Osteocyte (in vitro differentiated cells): ENCODE results near the gene MRFAP1L1. TPM values are rescaled to one million over a fixed set of nuclear protein-coding genes. Genes with fewer than 3 reads are reported as not detected.
"Not testable (repeated sequence)": the region's sequence is repeated elsewhere in the genome, so short reads cannot be mapped to it uniquely, and the experiment has no call there.

Experiments
- DNase-seq: peaks from one replicate; pipeline ENCODE4 v3.0.0; 2021; ENCODE audit warnings: mixed read lengths; ENCODE audit not compliant: unreplicated experiment; ENCODE audit errors: extremely low spot score
- H3K27ac Mint-ChIP-seq: one replicate; pipeline ENCODE4 v1.8.0; 2021; ENCODE audit warnings: mild to moderate bottlenecking, mixed read lengths; ENCODE audit not compliant: unreplicated experiment
- H3K27me3 Mint-ChIP-seq: one replicate; pipeline ENCODE4 v1.8.0; 2021; ENCODE audit warnings: mixed read lengths; ENCODE audit not compliant: unreplicated experiment
- H3K36me3 Mint-ChIP-seq: one replicate; pipeline ENCODE4 v1.8.0; 2021; ENCODE audit warnings: mixed read lengths; ENCODE audit not compliant: unreplicated experiment
- H3K4me1 Mint-ChIP-seq: one replicate; pipeline ENCODE4 v1.8.0; 2021; ENCODE audit warnings: mixed read lengths; ENCODE audit not compliant: unreplicated experiment
- H3K4me3 Mint-ChIP-seq: one replicate; pipeline ENCODE4 v1.8.0; 2021; ENCODE audit warnings: mild to moderate bottlenecking, moderate library complexity, mixed read lengths; ENCODE audit not compliant: unreplicated experiment
- H3K9me3 Mint-ChIP-seq: one replicate; pipeline ENCODE4 v1.8.0; 2021; ENCODE audit warnings: mixed read lengths; ENCODE audit not compliant: unreplicated experiment
- total RNA-seq: library from RNA; stranded (reverse); gene quantifications from 2 replicates; pipeline ENCODE4 v1.2.1, GENCODE V29; 2021
- TF ChIP-seq, protein P1 (sequence below): fragments of 200-600 bp; sonication (generic); IDR thresholded peaks from 2 replicates; pipeline ENCODE4 v1.5.0; 2021; ENCODE audit warnings: antibody characterized with exemption, mild to moderate bottlenecking, moderate library complexity

The MRFAP1L1 gene
- total RNA-seq, 1 donor from 2014 or later, result 58.6 TPM

DNA sequence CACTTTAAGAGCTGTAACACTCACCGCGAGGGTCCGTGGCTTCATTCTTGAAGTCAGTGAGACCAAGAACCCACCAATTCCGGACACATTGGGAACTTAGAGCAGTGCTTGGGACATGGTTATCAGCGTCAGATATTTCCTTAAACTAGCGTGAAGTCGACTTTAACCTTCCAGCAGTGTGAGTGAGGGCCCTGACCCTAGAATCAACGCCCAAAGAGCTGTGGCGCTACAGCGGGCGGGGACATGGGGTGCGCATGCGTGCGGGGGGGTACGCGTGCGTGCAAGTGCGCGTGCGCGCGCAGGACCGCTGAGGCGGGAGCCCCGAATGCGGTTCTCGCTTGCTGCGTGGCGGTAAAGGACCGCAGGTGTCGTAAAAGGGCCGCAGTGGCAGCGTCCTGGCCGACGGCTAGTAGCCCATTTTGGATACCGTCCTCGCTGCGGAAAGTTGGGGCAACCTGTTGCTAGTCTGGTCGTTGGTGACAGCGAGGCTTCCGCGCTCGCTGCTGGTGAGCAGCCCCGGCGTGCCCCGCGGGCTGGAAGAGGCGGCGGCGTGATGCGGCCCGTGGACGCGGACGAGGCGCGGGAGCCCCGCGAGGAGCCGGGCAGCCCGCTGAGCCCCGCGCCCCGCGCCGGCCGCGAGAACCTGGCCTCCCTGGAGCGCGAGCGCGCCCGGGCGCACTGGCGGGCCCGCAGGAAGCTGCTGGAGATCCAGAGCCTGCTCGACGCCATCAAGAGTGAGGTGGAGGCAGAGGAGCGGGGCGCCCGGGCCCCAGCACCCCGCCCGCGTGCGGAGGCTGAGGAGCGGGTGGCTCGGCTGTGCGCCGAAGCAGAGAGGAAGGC is 35.8 kb downstream of the MRFAP1L1 start:
- Mint-ChIP-seq H3K27me3 (no peaks in the 10 kb centered on the region), H3K4me1 (peaks cover 30% of the 10 kb centered on the region), H3K9me3 (no peaks in the 10 kb centered on the region), H3K27ac (peak overlapping the region; percentile 90), H3K36me3 (peaks cover 11% of the 10 kb centered on the region), H3K4me3 (peak overlapping the region; percentile 85)
- DNase-seq, result peak; percentile 97
- TF ChIP-seq, protein P1, sequence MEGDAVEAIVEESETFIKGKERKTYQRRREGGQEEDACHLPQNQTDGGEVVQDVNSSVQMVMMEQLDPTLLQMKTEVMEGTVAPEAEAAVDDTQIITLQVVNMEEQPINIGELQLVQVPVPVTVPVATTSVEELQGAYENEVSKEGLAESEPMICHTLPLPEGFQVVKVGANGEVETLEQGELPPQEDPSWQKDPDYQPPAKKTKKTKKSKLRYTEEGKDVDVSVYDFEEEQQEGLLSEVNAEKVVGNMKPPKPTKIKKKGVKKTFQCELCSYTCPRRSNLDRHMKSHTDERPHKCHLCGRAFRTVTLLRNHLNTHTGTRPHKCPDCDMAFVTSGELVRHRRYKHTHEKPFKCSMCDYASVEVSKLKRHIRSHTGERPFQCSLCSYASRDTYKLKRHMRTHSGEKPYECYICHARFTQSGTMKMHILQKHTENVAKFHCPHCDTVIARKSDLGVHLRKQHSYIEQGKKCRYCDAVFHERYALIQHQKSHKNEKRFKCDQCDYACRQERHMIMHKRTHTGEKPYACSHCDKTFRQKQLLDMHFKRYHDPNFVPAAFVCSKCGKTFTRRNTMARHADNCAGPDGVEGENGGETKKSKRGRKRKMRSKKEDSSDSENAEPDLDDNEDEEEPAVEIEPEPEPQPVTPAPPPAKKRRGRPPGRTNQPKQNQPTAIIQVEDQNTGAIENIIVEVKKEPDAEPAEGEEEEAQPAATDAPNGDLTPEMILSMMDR, result no peak

DNA sequence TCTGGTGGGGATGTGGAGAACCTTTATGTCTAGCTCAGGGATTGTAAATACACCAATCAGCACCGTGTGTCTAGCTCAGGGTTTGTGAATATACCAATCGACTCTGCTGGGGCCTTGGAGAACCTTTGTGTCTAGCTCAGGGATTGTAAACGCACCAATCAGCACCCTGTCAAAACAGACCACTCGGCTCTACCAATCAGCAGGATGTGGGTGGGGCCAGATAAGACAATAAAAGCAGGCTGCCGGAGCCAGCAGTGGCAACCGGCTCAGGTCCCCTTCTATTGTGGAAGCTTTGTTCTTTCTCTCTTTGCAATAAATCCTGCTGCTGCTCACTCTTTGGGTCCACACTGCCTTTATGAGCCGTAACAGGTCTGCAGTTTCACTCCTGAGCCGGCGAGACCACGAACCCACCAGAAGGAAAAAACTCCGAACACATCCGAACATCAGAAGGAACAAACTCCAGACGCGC is 36.4 kb downstream of the MRFAP1L1 start:
- peak overlapping the region; percentile 90 for H3K27ac Mint-ChIP-seq
- H3K36me3 Mint-ChIP-seq, result peaks cover 11% of the 10 kb centered on the region
- peaks cover 30% of the 10 kb centered on the region for H3K4me1 Mint-ChIP-seq
- not testable (repeated sequence) for H3K27me3 Mint-ChIP-seq, DNase-seq, H3K9me3 Mint-ChIP-seq
- H3K4me3 Mint-ChIP-seq, result peak overlapping the region; percentile 85

DNA sequence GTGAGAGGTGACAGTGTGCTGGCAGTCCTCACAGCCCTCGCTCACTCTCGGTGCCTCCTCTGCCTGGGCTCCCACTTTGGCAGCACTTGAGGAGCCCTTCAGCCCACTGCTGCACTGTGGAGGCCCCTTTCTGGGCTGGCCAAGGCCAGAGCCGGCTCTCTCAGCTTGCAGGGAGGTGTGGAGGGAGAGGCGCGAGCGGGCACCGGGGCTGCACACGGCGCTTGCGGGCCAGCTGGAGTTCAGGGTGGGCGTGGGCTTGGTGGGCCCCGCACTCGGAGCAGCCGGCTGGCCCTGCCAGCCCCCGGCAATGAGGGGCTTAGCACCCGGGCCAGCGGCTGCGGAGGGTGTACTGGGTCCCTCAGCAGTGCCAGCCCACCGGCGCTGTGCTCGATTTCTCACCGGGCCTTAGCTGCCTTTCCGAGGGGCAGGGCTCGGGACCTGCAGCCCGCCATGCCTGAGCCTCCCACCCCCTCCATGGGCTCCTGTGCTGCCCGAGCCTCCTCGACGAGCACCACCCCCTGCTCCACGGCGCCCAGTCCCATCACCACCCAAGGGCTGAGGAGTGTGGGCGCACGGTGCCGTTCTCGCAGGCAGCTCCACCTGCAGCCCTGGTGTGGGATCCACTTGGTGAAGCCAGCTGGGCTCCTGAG is 37.0 kb downstream of the MRFAP1L1 start:
- not testable (repeated sequence) for H3K27me3 Mint-ChIP-seq, H3K27ac Mint-ChIP-seq, H3K9me3 Mint-ChIP-seq, DNase-seq, H3K4me3 Mint-ChIP-seq
- Mint-ChIP-seq H3K36me3 (peaks cover 11% of the 10 kb centered on the region), H3K4me1 (peaks cover 30% of the 10 kb centered on the region)

DNA sequence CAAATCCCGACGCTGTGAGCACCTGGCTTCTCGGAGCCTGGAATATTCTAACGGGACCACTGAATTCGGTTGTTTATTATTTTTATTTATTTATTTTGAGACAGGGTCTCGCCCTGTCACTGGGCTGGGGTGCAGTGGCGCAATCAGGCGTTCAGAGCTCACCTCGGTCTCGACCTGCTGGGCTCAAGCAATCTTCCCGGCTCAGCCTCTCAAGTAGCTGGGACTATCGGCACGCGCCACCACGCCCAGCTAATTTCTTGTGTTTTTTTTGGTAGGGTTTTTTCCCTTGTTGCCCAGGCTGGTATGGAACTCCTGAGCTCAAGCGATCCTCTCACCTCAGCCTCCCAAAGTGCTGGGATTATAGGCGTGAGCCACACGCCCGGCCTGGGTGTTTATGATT is 37.5 kb downstream of the MRFAP1L1 start:
- Mint-ChIP-seq H3K27ac (no peak overlapping the region), H3K36me3 (peaks cover 7% of the 10 kb centered on the region), H3K4me1 (peaks cover 30% of the 10 kb centered on the region), H3K4me3 (no peak overlapping the region), H3K27me3 (no peaks in the 10 kb centered on the region), H3K9me3 (no peaks in the 10 kb centered on the region)
- TF ChIP-seq, protein P1, result no peak
- DNase-seq, result no peak

DNA sequence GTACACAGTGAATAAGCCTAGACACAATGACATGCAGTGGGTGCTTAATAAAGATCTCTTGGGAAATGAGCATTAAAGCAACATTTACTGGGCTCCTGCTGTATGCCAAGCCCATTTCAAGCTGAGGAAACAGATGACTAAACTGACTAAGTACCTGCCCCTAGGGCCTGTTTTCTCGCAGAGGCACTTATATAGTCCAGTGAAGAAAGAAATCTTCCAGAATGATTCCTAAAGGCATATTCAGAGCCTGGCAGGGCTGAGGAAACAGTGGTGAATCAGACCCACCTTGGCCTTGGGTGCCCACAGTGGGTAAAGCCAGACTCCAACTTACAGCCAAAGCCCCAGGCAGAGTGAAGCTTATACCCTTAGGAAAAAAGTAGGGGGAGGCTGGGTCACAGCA is 38.0 kb downstream of the MRFAP1L1 start:
- DNase-seq, result no peak
- no peak overlapping the region for H3K4me3 Mint-ChIP-seq
- peaks cover 30% of the 10 kb centered on the region for H3K4me1 Mint-ChIP-seq
- no peaks in the 10 kb centered on the region for H3K27me3 Mint-ChIP-seq
- TF ChIP-seq, protein P1, result no peak
- no peaks in the 10 kb centered on the region for H3K9me3 Mint-ChIP-seq
- H3K36me3 Mint-ChIP-seq, result peaks cover 7% of the 10 kb centered on the region
- no peak overlapping the region for H3K27ac Mint-ChIP-seq

DNA sequence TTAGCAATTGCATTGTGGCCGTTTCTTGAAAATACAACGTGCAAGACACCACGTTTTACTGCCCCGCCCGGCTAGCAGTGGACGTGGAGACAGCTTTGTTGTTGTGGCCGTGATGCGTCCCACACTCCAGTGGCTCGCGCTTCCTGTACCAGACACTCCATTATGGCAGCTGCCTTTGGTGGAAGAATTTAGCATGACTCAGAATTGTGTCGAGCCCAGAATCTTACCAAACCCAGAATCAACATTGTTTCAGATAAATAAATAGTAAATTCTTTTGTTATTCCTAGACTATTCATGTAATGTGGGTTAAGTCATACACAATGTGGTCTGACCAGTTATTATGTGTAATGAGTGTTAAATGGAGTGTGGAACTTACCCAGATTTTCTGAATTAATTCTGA is 41.3 kb downstream of the MRFAP1L1 start:
- H3K27ac Mint-ChIP-seq, result no peak overlapping the region
- no peak for DNase-seq
- H3K4me1 Mint-ChIP-seq, result peaks cover 3% of the 10 kb centered on the region

More for the DNA sequence above, 41.3 kb downstream of the MRFAP1L1 start:
- TF ChIP-seq, protein P1, result no peak
- Mint-ChIP-seq H3K27me3 (no peaks in the 10 kb centered on the region), H3K9me3 (no peaks in the 10 kb centered on the region), H3K4me3 (no peak overlapping the region), H3K36me3 (peaks cover 2% of the 10 kb centered on the region)
